ENCODE results near the gene NR2C2AP.

The NR2C2AP gene

DNA sequence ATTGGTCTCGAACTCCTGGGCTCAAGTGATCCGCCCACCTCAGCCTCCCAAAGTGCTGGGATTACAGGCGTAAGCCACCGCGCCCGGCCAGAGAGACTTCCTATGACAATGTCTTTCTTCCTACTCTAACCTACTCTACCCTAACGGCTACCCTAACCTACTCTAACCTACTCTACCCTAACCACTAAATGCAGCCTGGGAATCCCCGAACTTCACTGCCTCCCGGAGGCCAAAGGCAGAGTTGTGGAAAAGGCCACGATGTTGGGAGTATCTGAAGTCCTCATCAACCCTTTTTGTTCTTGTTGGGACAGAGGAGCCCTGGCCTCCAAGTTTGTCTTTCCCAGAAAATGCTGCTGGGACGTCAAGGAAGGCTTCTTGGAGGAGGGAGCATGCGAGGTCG lies 967 bp upstream of the NR2C2AP start:
- H3F3A ChIP-seq (ENCODE audit: insufficient read depth, low read length) = no peaks in the 10 kb centered on the region
- no peak overlapping the region for H3K9ac ChIP-seq (ENCODE audit: low read length)
- no peaks in the 10 kb centered on the region for H3K9me3 ChIP-seq (replicated peaks; ENCODE audit: insufficient read depth, low read length)
- no peaks in the 10 kb centered on the region for H3K9me2 ChIP-seq (replicated peaks; ENCODE audit: insufficient read depth, low read length)
- no peaks in the 10 kb centered on the region for H4K20me1 ChIP-seq (ENCODE audit: insufficient read depth, low read length)
- peaks cover 24% of the 10 kb centered on the region for H3K27me3 ChIP-seq (replicated peaks; ENCODE audit: insufficient read depth, low read length)
- TF ChIP-seq CTCF (IDR thresholded peaks at IDR 0.05; ENCODE audit: low read length) = no peak
- no peak for TF ChIP-seq EZH2 (optimal IDR thresholded peaks at IDR 0.05; ENCODE audit: low read depth, low read length)
- no peak for TF ChIP-seq EZH2phosphoT487 (IDR thresholded peaks at IDR 0.05; ENCODE audit: low read length)
- 0 out of 2 replicates have a peak, but pooled peaks cover 4% of the 10 kb centered on the region for H3K4me1 ChIP-seq (ENCODE audit: low read length)
- H3K36me3 ChIP-seq (replicated peaks; ENCODE audit: insufficient read depth, low read length) = no peaks in the 10 kb centered on the region
- H3K4me2 ChIP-seq (ENCODE audit: low read depth, low read length) = no peak overlapping the region
- H3K27ac ChIP-seq (ENCODE audit: low read length) = no peak overlapping the region
- no peak for DNase-seq
- no peak overlapping the region for H2AFZ ChIP-seq (ENCODE audit: low read length)
- peaks cover 20% of the 10 kb centered on the region for H3K79me2 ChIP-seq (ENCODE audit: low read length)
- H3K4me3 ChIP-seq (ENCODE audit: low read length) = no peak overlapping the region

- Histone ChIP-seq H3K9ac (ENCODE audit: low read length) (peak overlapping the region; percentile 90), H3K4me3 (ENCODE audit: low read length) (peak overlapping the region; percentile 85), H4K20me1 (ENCODE audit: insufficient read depth, low read length) (no peaks in the 10 kb centered on the region), H3K4me2 (ENCODE audit: low read depth, low read length) (peak overlapping the region; percentile 91), H3K36me3 (replicated peaks; ENCODE audit: insufficient read depth, low read length) (no peaks in the 10 kb centered on the region), H3K9me3 (replicated peaks; ENCODE audit: insufficient read depth, low read length) (no peaks in the 10 kb centered on the region), H3F3A (ENCODE audit: insufficient read depth, low read length) (no peaks in the 10 kb centered on the region), H3K27ac (ENCODE audit: low read length) (peak overlapping the region; percentile 50; the same call in 1 of the 2 replicates), H3K27me3 (replicated peaks; ENCODE audit: insufficient read depth, low read length) (peaks cover 21% of the 10 kb centered on the region), H3K9me2 (replicated peaks; ENCODE audit: insufficient read depth, low read length) (no peaks in the 10 kb centered on the region), H3K4me1 (ENCODE audit: low read length) (0 out of 2 replicates have a peak, but pooled peaks cover 4% of the 10 kb centered on the region), H3K79me2 (ENCODE audit: low read length) (peaks cover 20% of the 10 kb centered on the region), H2AFZ (ENCODE audit: low read length) (peak overlapping the region; percentile 64)
- TF ChIP-seq EZH2 (optimal IDR thresholded peaks at IDR 0.05; ENCODE audit: low read depth, low read length) (no peak), CTCF (IDR thresholded peaks at IDR 0.05; ENCODE audit: low read length) (no peak), EZH2phosphoT487 (IDR thresholded peaks at IDR 0.05; ENCODE audit: low read length) (no peak)
- no peak for DNase-seq
These were observed 555 bp downstream of the NR2C2AP start for GRCh38 chr19:19202707-19203011.

- no peaks in the 10 kb centered on the region for H3K36me3 ChIP-seq (replicated peaks; ENCODE audit: insufficient read depth, low read length)
- peak overlapping the region; percentile 91 for H3K4me2 ChIP-seq (ENCODE audit: low read depth, low read length)
- TF ChIP-seq EZH2phosphoT487 (IDR thresholded peaks at IDR 0.05; ENCODE audit: low read length) = no peak
- no peak for TF ChIP-seq CTCF (IDR thresholded peaks at IDR 0.05; ENCODE audit: low read length)
- no peaks in the 10 kb centered on the region for H3K9me2 ChIP-seq (replicated peaks; ENCODE audit: insufficient read depth, low read length)
- DNase-seq = no peak
- H4K20me1 ChIP-seq (ENCODE audit: insufficient read depth, low read length) = no peaks in the 10 kb centered on the region
- peak overlapping the region; percentile 85 for H3K4me3 ChIP-seq (ENCODE audit: low read length)
- H3K9ac ChIP-seq (ENCODE audit: low read length) = peak overlapping the region; percentile 90
- peaks cover 20% of the 10 kb centered on the region for H3K27me3 ChIP-seq (replicated peaks; ENCODE audit: insufficient read depth, low read length)
- peaks cover 20% of the 10 kb centered on the region for H3K79me2 ChIP-seq (ENCODE audit: low read length)
- no peaks in the 10 kb centered on the region for H3F3A ChIP-seq (ENCODE audit: insufficient read depth, low read length)
- no peak overlapping the region for H3K27ac ChIP-seq (ENCODE audit: low read length)
- H3K4me1 ChIP-seq (ENCODE audit: low read length) = 0 out of 2 replicates have a peak, but pooled peaks cover 4% of the 10 kb centered on the region
- H2AFZ ChIP-seq (ENCODE audit: low read length) = peak overlapping the region; percentile 64; the same call in 1 of the 2 replicates
- no peaks in the 10 kb centered on the region for H3K9me3 ChIP-seq (replicated peaks; ENCODE audit: insufficient read depth, low read length)
These were observed 1.2 kb downstream of the NR2C2AP start for GRCh38 chr19:19201697-19202630.

All from MM.1S (cell line).